Transverse colon (tissue), 3 donors: ENCODE data around the gene PTPRD.

Source experiments
- POLR2A ChIP-seq: fragments of 450-650 bp; IDR thresholded peaks from one replicate; pipeline ENCODE4 v1.6.1; 2016; ENCODE audit warnings: antibody characterized with exemption, mild to moderate bottlenecking, moderate library complexity
- TF ChIP-seq, protein P1 (sequence below), 5 experiments: fragments of 200-600 bp in 3 of 5; fragments of 450-650 bp in 2 of 5; sonication (generic) in 3 of 5; IDR thresholded peaks; 1 replicate in 2 of 5; 2 replicates in 3 of 5; pipeline ENCODE4 v1.5.1; 2016 to 2017; ENCODE audit warnings: antibody characterized with exemption in 5 of 5, inconsistent platforms in 3 of 5, mild to moderate bottlenecking in 2 of 5, moderate library complexity in 1 of 5

DNA sequence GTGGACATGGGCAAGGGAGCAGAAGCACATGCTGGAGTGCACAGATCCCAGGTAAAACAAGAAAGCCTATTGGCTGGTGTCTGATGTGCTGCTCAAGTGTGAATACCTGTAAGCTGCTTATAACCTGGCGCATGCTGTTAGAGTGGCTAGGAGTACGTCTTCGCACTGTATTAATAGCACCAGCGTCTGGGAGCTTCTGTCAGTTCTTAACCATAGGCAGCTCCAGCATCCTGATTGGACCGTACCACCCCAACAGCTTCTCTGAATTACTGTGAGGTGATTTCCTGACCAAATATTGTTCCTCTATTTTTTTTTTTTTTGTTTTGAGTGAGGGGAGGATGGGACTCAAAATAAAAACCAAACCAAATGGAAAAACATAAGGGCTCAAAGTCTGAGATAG lies 987.6 kb downstream of the PTPRD start:
- TF ChIP-seq, protein P1, sequence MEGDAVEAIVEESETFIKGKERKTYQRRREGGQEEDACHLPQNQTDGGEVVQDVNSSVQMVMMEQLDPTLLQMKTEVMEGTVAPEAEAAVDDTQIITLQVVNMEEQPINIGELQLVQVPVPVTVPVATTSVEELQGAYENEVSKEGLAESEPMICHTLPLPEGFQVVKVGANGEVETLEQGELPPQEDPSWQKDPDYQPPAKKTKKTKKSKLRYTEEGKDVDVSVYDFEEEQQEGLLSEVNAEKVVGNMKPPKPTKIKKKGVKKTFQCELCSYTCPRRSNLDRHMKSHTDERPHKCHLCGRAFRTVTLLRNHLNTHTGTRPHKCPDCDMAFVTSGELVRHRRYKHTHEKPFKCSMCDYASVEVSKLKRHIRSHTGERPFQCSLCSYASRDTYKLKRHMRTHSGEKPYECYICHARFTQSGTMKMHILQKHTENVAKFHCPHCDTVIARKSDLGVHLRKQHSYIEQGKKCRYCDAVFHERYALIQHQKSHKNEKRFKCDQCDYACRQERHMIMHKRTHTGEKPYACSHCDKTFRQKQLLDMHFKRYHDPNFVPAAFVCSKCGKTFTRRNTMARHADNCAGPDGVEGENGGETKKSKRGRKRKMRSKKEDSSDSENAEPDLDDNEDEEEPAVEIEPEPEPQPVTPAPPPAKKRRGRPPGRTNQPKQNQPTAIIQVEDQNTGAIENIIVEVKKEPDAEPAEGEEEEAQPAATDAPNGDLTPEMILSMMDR (IDR thresholded peaks at IDR 0.05) = no peak
- no peak for TF ChIP-seq POLR2A
